Kidney (tissue), 14 donors: ENCODE data around the gene BNC2. TPM values are rescaled to one million over a fixed set of nuclear protein-coding genes. Genes with fewer than 3 reads are reported as not detected.
"Not testable (repeated sequence)": the region's sequence is repeated elsewhere in the genome, so short reads cannot be mapped to it uniquely, and the experiment has no call there.

Source experiments
- DNase-seq, 5 donors: peaks; one replicate each; pipeline ENCODE4 v3.0.0-alpha.2; 2013 to 2020
- FAIRE-seq: peaks from 2 replicates; lab custom pipeline; 2012; peaks lifted over from hg19 to GRCh38; lab: Jason Lieb, UNC
- H3K27ac ChIP-seq, 2 donors: one replicate each; pipeline ENCODE4 v1.7.0; 2013; ENCODE audit warnings: low read depth in 2 of 2, low read length in 2 of 2, inconsistent platforms in 1 of 2
- H3K27me3 ChIP-seq: one replicate; pipeline ENCODE4 v1.7.1; 2013; ENCODE audit warnings: low read length, inconsistent platforms; ENCODE audit not compliant: control insufficient read depth, insufficient read depth
- H3K36me3 ChIP-seq, 3 donors: one replicate each; pipeline versions ENCODE4 v1.7.0 to v1.7.1; 2013; ENCODE audit warnings: low read length in 3 of 3, control low read depth in 1 of 3, inconsistent platforms in 1 of 3; ENCODE audit not compliant: insufficient read depth in 3 of 3, control insufficient read depth in 2 of 3
- H3K4me1 ChIP-seq, 3 donors: one replicate each; pipeline versions ENCODE4 v1.7.0 to v1.7.1; 2013; ENCODE audit warnings: low read length in 3 of 3, inconsistent platforms in 1 of 3, low read depth in 1 of 3; ENCODE audit not compliant: control insufficient read depth in 2 of 3, insufficient read depth in 2 of 3
- H3K4me3 ChIP-seq, 3 donors: one replicate each; pipeline versions ENCODE4 v1.7.0 to v1.8.1; 2013; ENCODE audit warnings: low read length in 3 of 3, control low read depth in 1 of 3, inconsistent platforms in 1 of 3
- H3K9ac ChIP-seq, 3 donors: one replicate each; pipeline versions ENCODE4 v1.7.0 to v1.7.1; 2013; ENCODE audit warnings: low read length in 3 of 3, control low read depth in 1 of 3, inconsistent platforms in 1 of 3
- H3K9me3 ChIP-seq, 3 donors: one replicate each; pipeline versions ENCODE4 v1.7.0 to v1.7.1; 2013; ENCODE audit warnings: low read length in 3 of 3, control low read depth in 1 of 3, inconsistent platforms in 1 of 3; ENCODE audit not compliant: control insufficient read depth in 2 of 3, insufficient read depth in 1 of 3
- CTCF ChIP-seq: IDR thresholded peaks from 3 replicates; pipeline ENCODE4 v1.5.1; 2012; ENCODE audit warnings: mild to moderate bottlenecking, moderate library complexity, borderline replicate concordance; ENCODE audit not compliant: insufficient read depth; ENCODE audit errors: extremely low read depth
- intact Hi-C: fragments of 100-400 bp; cut with DNase I; formaldehyde crosslinking; loops from one replicate; pipeline ENCODE4 v1.11.1; 2022
- polyA plus RNA-seq: library from polyadenylated mRNA; stranded (reverse); fragments of 350-450 nt; fragmentation: Illumina TruSeq; extraction: RNeasy Lipid Tissue Mini Kit (QIAGEN cat#74804); gene quantifications from one replicate; pipeline ENCODE4 v1.2.3, GENCODE V29; 2014; ENCODE audit warnings: low read depth, low replicate concordance; ENCODE audit not compliant: insufficient read depth
- total RNA-seq: library from RNA; stranded (reverse); fragmentation: NEBNext Ultra II Directional; extraction: Animal tissue kit (Norgen Biotek cat#: 25700); gene quantifications from one replicate; pipeline ENCODE4 v1.2.1, GENCODE V29; 2021
- donor health status: control.
- donor health status: control.
- donor health status: control.
- donor health status: control.
- donor health status: control.
- donor health status: DM: yes; HTN: yes; CAD: no.
- donor health status: Normal renal cell carcinoma (clear cell type).

Gene BNC2
- total and polyA plus RNA-seq, 2 donors from 2014 or later = 5.4 to 37.9 TPM

- intact Hi-C loops = no loop called here
- H3K9me3 ChIP-seq = no peaks in the 10 kb centered on the region
- no peak overlapping the region for H3K4me3 ChIP-seq
- FAIRE-seq (no peak), DNase-seq (no peak)
- TF ChIP-seq CTCF = no peak
- no peaks in the 10 kb centered on the region for H3K4me1 ChIP-seq
- no peaks in the 10 kb centered on the region for H3K36me3 ChIP-seq
- no peaks in the 10 kb centered on the region for H3K27me3 ChIP-seq
- H3K9ac ChIP-seq = no peak overlapping the region
- no peak overlapping the region for H3K27ac ChIP-seq
These were observed 44.8 kb upstream of the BNC2 start for GRCh38 chr9:16915126-16915831.

GRCh38 chr9:16912197-16912596 is 41.7 kb upstream of the BNC2 start:
- FAIRE-seq (no peak), DNase-seq (peak in 2 of 5 donors; percentile 8 to 46)
- Histone ChIP-seq H3K9ac (no peak overlapping the region), H3K9me3 (no peaks in the 10 kb centered on the region), H3K27me3 (no peaks in the 10 kb centered on the region), H3K4me3 (no peak overlapping the region), H3K27ac (no peak overlapping the region), H3K36me3 (no peaks in the 10 kb centered on the region), H3K4me1 (no peaks in the 10 kb centered on the region)
- TF ChIP-seq CTCF = no peak
- intact Hi-C loops = no loop called here

- FAIRE-seq, H3K27ac ChIP-seq, intact Hi-C loops, H3K36me3 ChIP-seq, DNase-seq, H3K4me1 ChIP-seq, H3K27me3 ChIP-seq, H3K9ac ChIP-seq, H3K9me3 ChIP-seq, H3K4me3 ChIP-seq: not testable (repeated sequence)
These were observed 37.7 kb upstream of the BNC2 start for GRCh38 chr9:16908206-16908605.

- intact Hi-C loops = no loop called here
- no peak for FAIRE-seq
- H3K27ac ChIP-seq = no peak overlapping the region
These were observed 34.2 kb upstream of the BNC2 start for GRCh38 chr9:16904655-16905054.

More at GRCh38 chr9:16904655-16905054, 34.2 kb upstream of the BNC2 start:
- no peak for DNase-seq
- no peak for TF ChIP-seq CTCF
- H3K27me3 ChIP-seq = no peaks in the 10 kb centered on the region
- no peaks in the 10 kb centered on the region for H3K36me3 ChIP-seq
- H3K4me3 ChIP-seq = no peak overlapping the region
- no peaks in the 10 kb centered on the region for H3K4me1 ChIP-seq
- H3K9ac ChIP-seq = no peak overlapping the region
- no peaks in the 10 kb centered on the region for H3K9me3 ChIP-seq
